HG02885 (cell line): ENCODE data around the gene ZCCHC24.
A peak's percentile ranks its signal among the peaks of the same experiment; 100 is the strongest.

Experiments
- ATAC-seq: cut with Tn5 transposase; IDR thresholded peaks from one replicate; pipeline ENCODE4 v1.9.1; 2021; ENCODE audit warnings: mild to moderate bottlenecking; ENCODE audit not compliant: unreplicated experiment, poor library complexity

The ZCCHC24 gene

GRCh38 chr10:79352035-79352877 is 93.2 kb downstream of the ZCCHC24 start:
- no peak for ATAC-seq

- no peak for ATAC-seq
These were observed 94.1 kb downstream of the ZCCHC24 start for GRCh38 chr10:79351332-79351731.

- ATAC-seq, result no peak
These were observed 94.8 kb downstream of the ZCCHC24 start for GRCh38 chr10:79350407-79351154.

- ATAC-seq, result no peak
These were observed 95.5 kb downstream of the ZCCHC24 start for GRCh38 chr10:79349766-79350406.

GRCh38 chr10:79349072-79349491 is 96.3 kb downstream of the ZCCHC24 start:
- ATAC-seq, result no peak

- ATAC-seq, result no peak
These were observed 96.8 kb downstream of the ZCCHC24 start for GRCh38 chr10:79348640-79348988.

- ATAC-seq, result peak; percentile 77
These were observed 97.4 kb downstream of the ZCCHC24 start for GRCh38 chr10:79347894-79348639.

- ATAC-seq, result peak; percentile 84
These were observed 98.1 kb downstream of the ZCCHC24 start, which contains the start of gene PPIF for GRCh38 chr10:79347226-79347893. Gene PPIF (plus strand): TSS chr10:79347469. CDS start chr10:79347549, 80 bp downstream.

GRCh38 chr10:79346388-79347225 is 98.8 kb downstream of the ZCCHC24 start:
- no peak for ATAC-seq

GRCh38 chr10:79346012-79346340 is 99.4 kb downstream of the ZCCHC24 start:
- no peak for ATAC-seq

GRCh38 chr10:79345241-79346011 is 100.0 kb downstream of the ZCCHC24 start:
- ATAC-seq, result no peak

- no peak for ATAC-seq
These were observed 100.8 kb downstream of the ZCCHC24 start for GRCh38 chr10:79344502-79345195.

- ATAC-seq, result no peak
These were observed 102.4 kb downstream of the ZCCHC24 start for GRCh38 chr10:79342811-79343561.

GRCh38 chr10:79342295-79342761 is 103.1 kb downstream of the ZCCHC24 start:
- no peak for ATAC-seq

- ATAC-seq, result no peak
These were observed 104.7 kb downstream of the ZCCHC24 start for GRCh38 chr10:79340646-79341244.

- no peak for ATAC-seq
These were observed 106.2 kb downstream of the ZCCHC24 start for GRCh38 chr10:79339266-79339665.
